Chondrocyte (in vitro differentiated cells): ENCODE measurements around the gene SLC36A2. TPM values are rescaled to one million over a fixed set of nuclear protein-coding genes. Genes with fewer than 3 reads are reported as not detected.
A peak's percentile ranks its signal among the peaks of the same experiment; 100 is the strongest.
"Not testable (repeated sequence)": the region's sequence is repeated elsewhere in the genome, so short reads cannot be mapped to it uniquely, and the experiment has no call there.

Experiments
- DNase-seq: peaks from one replicate; pipeline ENCODE4 v3.0.0; 2021; ENCODE audit warnings: mixed read lengths, low spot score
- H3K27ac Mint-ChIP-seq: one replicate; pipeline ENCODE4 v1.8.0; 2021; ENCODE audit warnings: mild to moderate bottlenecking, moderate library complexity, mixed read lengths; ENCODE audit not compliant: unreplicated experiment
- H3K27me3 Mint-ChIP-seq: 2 replicates; pipeline ENCODE4 v1.8.0; 2021; ENCODE audit warnings: low read depth, mixed read lengths
- H3K36me3 Mint-ChIP-seq: 2 replicates; pipeline ENCODE4 v1.8.0; 2021; ENCODE audit warnings: low read depth, mixed read lengths
- H3K4me1 Mint-ChIP-seq: 2 replicates; pipeline ENCODE4 v1.8.0; 2021; ENCODE audit warnings: low read depth, mild to moderate bottlenecking, mixed read lengths
- H3K4me3 Mint-ChIP-seq: one replicate; pipeline ENCODE4 v1.8.0; 2021; ENCODE audit warnings: mild to moderate bottlenecking, moderate library complexity, mixed read lengths; ENCODE audit not compliant: unreplicated experiment
- H3K9me3 Mint-ChIP-seq: 2 replicates; pipeline ENCODE4 v1.8.0; 2021; ENCODE audit warnings: low read depth, mixed read lengths
- CTCF ChIP-seq: fragments of 200-600 bp; sonication (generic); IDR thresholded peaks from 2 replicates; pipeline ENCODE4 v1.5.0; 2021; ENCODE audit warnings: antibody characterized with exemption, mild to moderate bottlenecking, moderate library complexity
- total RNA-seq: library from RNA; stranded (reverse); gene quantifications from 3 replicates; pipeline ENCODE4 v1.2.1, GENCODE V29; 2021

SLC36A2 gene
- total RNA-seq, 1 donor from 2014 or later, result not detected

- DNase-seq, result no peak
- TF ChIP-seq CTCF, result no peak
- Mint-ChIP-seq H3K36me3 (no peaks in the 10 kb centered on the region), H3K27ac (no peak overlapping the region), H3K27me3 (peaks cover 35% of the 10 kb centered on the region), H3K9me3 (peaks cover 13% of the 10 kb centered on the region), H3K4me3 (no peak overlapping the region), H3K4me1 (no peaks in the 10 kb centered on the region)
Measured at GRCh38 chr5:151310932-151311331, 36.4 kb downstream of the SLC36A2 start.

- not testable (repeated sequence) for DNase-seq, H3K4me3 Mint-ChIP-seq, H3K36me3 Mint-ChIP-seq, H3K27ac Mint-ChIP-seq, H3K4me1 Mint-ChIP-seq
- H3K27me3 Mint-ChIP-seq, result peaks cover 40% of the 10 kb centered on the region
- peaks cover 13% of the 10 kb centered on the region for H3K9me3 Mint-ChIP-seq
Measured at GRCh38 chr5:151309821-151310220, 37.5 kb downstream of the SLC36A2 start.

GRCh38 chr5:151309266-151309665 lies 38.1 kb downstream of the SLC36A2 start:
- not testable (repeated sequence) for H3K27ac Mint-ChIP-seq, H3K36me3 Mint-ChIP-seq, H3K4me1 Mint-ChIP-seq, DNase-seq, H3K4me3 Mint-ChIP-seq
- Mint-ChIP-seq H3K9me3 (peaks cover 13% of the 10 kb centered on the region), H3K27me3 (peaks cover 39% of the 10 kb centered on the region)

- no peak for TF ChIP-seq CTCF
- DNase-seq, result no peak
- Mint-ChIP-seq H3K27ac (no peak within 1 kb of the TSS), H3K9me3 (no peaks in the 10 kb centered on the region), H3K36me3 (no peaks in the 10 kb centered on the region), H3K4me3 (no peak within 1 kb of the TSS), H3K4me1 (no peaks in the 10 kb centered on the region), H3K27me3 (peaks cover 62% of the 10 kb centered on the region)
Measured at GRCh38 chr5:151303666-151304065, 43.7 kb downstream of the SLC36A2 start, which contains the start of gene SLC36A3. SLC36A3 (minus strand) TSS chr5:151303766; CDS start chr5:151303354, 412 bp downstream.

- Mint-ChIP-seq H3K27ac (no peak overlapping the region), H3K9me3 (no peaks in the 10 kb centered on the region), H3K27me3 (peaks cover 51% of the 10 kb centered on the region), H3K4me1 (no peaks in the 10 kb centered on the region), H3K36me3 (no peaks in the 10 kb centered on the region), H3K4me3 (no peak overlapping the region)
- TF ChIP-seq CTCF, result peak; percentile 68
- DNase-seq, result no peak
Measured at GRCh38 chr5:151298063-151298855, 49.1 kb downstream of the SLC36A2 start.

- no peaks in the 10 kb centered on the region for H3K9me3 Mint-ChIP-seq
- H3K27ac Mint-ChIP-seq, result no peak overlapping the region
- no peak for DNase-seq
Measured at GRCh38 chr5:151296974-151297373, 50.4 kb downstream of the SLC36A2 start.

More at GRCh38 chr5:151296974-151297373, 50.4 kb downstream of the SLC36A2 start:
- no peak for TF ChIP-seq CTCF
- Mint-ChIP-seq H3K27me3 (peaks cover 42% of the 10 kb centered on the region), H3K36me3 (no peaks in the 10 kb centered on the region), H3K4me3 (no peak overlapping the region), H3K4me1 (no peaks in the 10 kb centered on the region)
